HG02623 (cell line): ENCODE data around the gene GLT1D1.

Experiments
- ATAC-seq: cut with Tn5 transposase; IDR thresholded peaks from one replicate; pipeline ENCODE4 v1.9.1; 2021; ENCODE audit warnings: moderate library complexity; ENCODE audit not compliant: unreplicated experiment

GLT1D1 gene

DNA sequence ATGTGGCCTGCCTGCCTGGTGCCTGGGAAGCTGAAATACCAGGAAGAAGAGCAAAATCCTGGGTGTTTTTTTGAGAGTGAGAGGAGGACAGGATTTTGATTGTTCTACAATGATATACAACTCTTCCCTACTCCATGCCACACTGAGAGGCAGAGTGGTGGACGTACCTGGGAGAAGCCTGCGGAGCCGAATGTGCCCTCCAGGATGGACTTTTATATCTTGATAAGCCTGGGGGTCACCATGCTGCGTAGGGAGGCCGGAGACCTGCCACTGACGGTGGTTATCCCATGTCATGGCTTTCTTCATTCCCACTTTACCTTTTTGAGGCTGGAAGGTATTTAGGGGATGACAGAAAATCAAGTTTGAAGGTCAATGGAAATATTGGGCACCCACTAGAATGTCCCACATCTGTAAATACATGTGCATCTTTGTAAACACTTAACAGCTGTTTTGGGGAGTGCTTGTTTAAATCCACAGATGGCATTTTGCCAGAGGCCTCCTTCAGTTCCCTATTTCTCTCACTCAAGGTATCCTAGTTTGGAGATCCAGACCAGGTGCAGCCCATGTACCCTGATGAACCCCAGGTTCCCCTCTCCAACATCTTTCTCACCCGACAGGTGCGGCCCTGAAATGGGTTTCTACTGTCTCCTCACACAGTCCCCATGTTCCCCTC lies 1.1 kb upstream of the GLT1D1 start:
- no peak for ATAC-seq

DNA sequence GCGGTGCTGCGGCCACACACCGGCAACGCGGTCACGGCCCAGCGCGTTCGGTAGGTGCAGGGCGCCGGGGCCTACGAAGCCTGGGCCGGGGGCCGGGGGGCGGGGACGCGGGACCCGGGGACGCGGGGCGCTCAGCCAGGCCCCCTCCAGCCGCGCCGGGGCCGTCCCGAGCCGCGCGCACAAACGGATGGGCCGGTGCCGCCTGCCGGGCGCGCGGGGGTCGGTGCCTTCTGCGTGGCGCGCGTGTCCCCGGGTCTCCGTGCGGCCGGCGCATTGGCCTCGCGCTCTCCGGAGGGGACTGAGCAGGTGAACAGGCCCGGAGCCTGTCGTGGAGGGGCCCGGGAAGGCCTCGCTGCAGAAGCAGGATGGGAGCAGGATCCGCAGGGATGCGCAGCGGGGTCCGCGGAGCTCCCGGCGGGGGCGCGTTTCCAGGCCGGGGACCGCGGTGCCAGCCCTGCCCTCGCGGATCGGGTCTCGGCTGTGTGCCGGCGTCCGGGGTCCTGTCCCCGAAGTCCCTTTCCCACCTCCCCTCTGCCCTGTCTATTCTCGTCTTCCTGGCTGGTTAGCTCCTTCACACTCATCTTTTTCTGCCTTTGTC lies 421 bp downstream of the GLT1D1 start:
- ATAC-seq, result no peak

DNA sequence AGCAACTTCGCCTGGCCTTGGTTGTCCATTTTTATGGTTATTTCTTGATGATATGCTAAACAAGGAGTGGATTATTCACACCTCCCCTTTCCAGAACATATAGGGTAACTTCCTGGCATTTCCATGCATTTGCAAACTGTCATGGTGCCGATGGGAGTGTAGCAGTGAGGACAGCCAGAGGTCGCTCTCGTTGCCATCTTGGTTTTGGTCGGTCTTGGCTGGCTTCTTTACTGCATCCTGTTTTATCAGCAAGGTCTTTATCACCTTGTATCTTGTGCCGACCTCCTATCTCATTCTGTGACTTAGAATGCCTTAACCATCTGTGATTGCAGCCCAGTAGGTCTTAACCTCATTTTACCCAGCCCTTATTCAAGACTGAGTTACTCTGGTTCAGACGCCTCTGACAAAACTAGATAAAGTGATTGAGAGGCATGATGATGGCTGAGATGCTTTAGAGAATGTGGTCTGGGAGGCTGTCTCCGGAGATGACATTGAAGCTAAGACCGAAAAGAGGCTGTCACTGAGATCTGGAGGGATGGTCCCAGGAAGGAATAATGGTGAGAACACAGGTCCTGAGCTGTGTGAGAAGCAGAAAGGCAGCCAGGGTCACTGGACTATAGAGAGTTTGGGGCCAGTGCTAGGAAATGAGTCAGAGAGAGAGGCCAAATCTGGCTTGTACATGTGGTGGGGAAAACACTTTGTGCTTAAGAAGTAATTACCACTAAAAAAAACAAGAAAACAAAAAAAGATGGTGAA lies 2.9 kb downstream of the GLT1D1 start:
- no peak for ATAC-seq

DNA sequence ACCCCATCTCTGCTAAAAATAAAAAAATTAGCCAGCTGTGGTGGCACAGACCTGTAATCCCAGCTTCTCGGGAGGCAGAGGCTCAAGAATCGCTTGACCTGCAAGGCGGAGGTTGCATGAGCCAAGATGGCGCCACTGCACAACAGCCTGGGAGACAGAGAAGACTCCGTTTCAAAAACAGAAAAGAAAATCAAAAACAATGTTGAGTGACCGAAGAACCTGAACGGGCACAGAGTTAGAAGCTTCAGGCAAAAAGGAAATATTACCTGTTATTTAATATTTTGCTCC lies 3.5 kb downstream of the GLT1D1 start:
- no peak for ATAC-seq

DNA sequence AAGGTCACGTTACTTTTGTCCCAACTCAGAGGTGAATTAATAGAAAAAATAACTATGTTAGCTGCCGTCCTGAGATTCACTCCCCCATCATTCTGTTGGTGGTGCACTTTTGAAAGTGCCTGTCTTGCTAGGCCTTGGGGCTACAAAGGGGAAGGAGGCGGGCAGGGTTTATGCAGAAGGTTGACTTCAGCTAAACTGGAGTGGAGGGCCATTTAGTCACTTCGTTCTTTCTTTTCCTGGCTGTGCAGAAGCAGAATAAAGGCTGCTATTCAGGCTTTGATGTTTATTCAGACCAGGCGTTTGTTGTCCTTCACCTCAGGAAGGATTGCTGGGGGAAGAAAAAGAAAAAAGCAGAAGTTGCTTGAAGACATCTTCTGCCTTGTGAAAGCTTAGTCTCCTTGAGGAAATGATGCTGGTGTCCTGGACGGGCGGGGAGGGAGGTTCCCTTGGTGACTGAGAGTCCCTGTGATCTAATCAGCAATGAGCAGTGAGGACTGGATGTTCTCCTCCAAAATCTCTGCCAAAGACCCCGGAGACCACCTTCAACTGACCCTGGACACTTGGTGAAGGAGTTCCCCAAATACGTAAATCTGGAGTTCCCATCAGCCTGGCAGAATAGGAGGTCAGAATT lies 4.0 kb downstream of the GLT1D1 start:
- ATAC-seq, result no peak

DNA sequence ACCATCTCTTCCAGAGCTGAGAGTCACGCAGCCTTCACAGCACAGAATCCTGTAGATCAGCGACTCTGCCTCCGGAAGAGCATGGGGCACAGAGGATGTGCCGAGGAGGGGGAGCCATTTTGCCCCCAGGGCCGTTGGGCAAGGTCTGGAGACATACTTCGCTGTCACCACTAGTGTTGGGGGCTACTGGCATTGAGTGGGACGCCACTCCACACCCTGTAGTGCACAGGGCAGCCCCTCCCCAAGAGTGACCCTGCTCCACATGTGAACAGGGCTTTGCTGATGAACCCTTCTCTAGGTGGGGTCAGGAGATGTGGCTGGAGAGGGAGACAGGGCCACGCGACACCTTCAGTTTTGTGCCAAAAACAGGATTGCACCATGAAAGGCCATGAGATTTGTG lies 6.0 kb downstream of the GLT1D1 start:
- ATAC-seq, result no peak

DNA sequence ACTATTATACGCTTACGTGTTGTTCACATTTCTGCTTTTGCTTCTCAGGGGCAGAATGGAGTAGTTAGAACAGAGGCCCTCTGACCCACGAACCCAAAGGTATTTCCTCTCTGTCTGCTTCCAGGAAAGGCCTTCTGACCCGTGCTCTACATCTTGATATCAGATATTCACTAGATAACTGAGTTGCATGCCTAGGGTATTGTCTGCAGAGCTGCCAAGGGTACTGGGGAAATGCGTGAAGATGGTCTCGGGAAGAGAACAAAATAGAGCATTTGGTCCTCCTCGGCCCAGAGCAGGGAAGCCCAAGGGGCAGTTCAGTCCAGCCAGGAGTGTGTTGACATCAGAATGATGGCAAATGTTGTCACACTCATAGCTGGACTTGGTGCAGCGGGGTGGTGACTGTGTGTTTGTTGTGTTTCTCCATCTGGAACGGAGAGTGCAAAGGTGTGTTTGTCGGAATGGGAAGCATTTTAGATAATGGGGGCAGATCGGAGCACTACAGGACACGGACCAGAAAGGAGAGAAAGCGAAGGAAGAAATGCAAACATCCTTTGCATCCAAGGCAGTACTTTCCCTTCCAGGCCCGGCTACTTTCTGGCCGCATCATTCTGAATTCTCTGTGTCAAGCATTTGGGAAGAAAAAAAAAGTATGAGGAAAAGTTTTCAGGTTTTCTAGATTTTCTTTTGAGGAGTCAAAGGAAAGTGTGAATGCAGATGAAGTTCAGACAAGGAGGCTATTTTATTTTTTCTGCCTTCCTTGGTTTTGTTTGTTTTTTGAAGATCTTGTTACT lies 8.1 kb downstream of the GLT1D1 start:
- no peak for ATAC-seq

DNA sequence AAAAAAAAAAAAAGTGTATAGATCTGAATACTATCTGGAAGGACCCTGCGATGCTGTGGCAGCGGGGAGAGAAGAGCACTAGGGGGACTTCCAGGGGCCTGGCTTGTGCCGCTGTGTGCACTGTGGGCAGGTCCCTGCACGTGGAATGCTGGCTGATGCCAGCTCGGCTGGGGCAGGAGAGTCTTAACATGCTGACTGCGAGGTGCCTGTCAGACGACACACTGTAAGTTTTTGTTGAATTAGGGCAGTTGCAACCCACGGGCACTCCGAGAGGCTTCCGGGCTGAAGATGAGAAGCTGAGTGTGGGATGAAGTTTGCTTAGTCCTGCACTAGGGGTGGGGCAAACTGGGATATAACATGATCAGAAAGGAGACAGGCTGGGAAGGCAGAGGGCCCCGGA lies 10.7 kb downstream of the GLT1D1 start:
- ATAC-seq, result no peak

DNA sequence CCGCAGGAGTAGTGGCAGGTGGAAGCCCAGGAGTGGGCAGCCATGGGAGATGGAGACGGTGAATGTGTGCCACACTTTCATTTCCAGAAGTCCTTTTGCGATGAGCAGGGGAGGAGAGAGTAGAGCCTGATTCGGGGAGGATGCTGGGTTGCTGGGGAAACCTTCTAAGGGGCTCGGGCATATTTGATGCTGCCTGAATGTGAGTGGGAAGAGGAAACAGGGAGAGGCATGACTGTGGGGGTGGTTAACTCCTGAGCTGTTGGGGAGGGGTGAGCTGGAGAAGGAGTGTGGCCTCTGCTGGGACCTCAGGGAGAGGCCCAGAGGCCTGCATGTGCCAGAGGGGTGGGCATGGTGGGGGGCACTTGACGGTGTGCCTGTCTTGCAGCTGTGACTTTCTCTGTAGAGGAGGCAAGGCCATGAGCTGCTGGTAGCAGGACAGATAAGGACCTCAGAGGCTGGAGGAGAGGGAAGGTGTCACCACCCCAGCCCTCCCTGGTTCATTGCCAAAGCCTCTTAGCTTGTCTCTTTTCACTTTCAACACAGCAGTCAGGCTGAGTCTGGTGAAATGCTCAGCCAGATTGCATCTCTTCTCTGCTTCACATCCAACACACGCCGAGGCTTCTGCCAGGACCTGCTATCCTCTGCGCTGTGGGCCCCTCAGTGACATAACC lies 11.4 kb downstream of the GLT1D1 start:
- ATAC-seq, result no peak

DNA sequence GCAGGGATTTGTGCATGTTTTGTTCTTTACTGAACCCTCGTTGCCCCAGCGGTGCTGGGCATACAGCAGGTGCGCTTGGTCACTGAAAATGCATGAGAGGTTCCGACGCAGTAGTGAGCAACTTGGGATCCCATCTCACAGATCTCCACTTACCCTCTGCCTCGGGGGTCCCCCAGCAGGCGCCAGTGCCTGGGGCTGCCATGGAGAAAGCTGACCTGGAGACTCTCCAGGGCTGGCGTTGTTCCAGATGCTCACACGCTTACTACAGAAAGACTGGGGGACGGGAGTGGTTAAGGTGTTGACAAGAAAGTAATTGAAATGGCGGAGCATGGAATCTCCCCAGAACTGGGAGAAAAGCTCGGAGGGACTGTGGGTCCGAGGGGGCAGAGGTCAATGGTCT lies 14.2 kb downstream of the GLT1D1 start:
- no peak for ATAC-seq

DNA sequence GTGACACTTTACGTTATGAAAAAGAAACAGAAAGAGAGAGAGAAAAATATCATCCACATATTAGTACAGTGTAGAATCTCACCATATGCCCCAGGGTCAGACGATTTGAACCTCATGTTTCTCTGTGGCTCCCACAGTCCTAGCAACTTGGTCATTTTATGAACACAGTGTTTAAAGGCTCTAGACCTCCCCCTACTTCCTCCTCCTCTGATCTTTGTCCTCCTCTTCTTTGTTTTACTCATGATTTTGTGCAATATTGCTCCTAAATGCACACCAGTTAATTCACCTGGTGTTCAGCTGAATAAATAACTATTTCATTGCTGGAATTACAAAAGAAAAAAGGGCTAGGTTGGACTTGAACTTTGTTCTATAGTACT lies 18.2 kb downstream of the GLT1D1 start:
- ATAC-seq, result no peak

DNA sequence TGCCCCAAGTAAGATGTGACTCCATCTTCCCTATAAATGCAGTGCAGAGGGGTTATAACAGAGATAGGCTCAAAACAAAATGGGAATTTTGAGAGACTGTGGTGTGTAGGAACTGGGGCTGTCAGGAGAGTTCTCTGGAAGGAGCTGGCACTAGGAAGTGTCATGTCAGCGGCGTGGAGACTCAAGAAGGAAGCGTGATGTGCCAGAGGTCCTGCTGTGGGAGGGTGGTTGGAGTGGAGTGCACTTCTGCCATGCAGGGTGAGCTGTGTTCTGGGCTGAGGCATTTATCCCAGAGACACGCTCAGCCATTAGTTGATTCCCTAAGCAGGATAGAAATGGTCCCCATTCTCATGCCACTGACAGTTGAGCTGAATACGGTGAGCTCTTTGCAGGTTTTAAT lies 19.0 kb downstream of the GLT1D1 start:
- ATAC-seq, result no peak

DNA sequence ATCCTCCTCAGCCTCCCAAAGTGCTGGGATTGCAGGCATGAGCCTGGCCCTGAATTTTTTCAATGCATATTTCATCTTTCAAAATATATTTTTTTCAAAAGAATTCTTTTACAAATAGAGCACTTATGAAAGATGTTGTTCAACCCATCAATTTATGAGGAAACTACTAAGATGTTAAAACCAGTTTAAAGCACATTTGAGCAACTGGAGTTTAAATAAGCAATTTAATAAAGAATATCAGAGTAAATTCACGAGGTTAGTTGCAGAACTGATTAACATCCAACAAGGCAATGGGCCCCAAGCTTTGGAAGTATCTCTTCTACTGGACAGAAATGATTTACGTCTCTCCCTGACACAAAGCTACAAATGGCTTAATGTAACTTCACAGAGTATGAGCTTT lies 23.3 kb downstream of the GLT1D1 start:
- no peak for ATAC-seq

DNA sequence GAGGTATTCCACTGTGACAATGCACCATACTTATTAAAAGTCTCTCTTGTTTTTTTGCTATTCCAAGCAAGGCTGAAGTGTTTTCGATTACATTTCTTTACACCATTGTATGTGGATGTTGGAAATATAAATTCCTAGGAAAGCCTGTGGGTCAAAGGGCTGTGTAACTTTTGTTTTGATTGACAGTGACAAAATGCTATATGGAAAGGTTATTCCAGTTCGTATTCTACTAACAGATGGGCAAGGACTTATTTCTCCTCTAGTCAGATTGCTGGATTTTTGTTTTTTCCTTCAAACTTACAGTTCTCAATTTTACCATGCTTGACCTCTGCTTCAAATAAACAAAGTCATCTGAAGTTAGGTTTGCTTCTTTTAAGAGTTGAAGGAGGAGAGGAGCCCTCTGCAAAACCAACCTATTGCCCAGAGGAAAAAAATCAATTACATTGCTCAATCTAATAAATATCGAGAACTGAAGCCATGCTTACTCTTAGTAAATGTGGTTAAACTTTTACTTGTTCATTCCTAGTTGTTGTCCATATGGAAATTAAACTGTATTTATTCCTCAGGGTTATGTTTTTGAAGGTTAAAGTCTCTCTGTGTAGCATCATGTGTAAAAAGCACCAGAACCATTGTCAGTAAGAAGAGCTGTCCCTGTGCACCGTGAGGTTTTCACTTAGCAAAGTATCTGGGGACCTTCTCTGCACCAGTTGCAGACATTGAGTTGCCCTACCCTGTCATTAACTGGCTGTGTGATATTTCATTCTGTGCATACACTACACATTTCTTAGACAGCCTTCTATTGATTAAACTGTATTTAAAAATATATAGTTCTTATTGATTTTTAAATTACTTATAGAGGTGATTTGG lies 26.9 kb downstream of the GLT1D1 start:
- no peak for ATAC-seq

DNA sequence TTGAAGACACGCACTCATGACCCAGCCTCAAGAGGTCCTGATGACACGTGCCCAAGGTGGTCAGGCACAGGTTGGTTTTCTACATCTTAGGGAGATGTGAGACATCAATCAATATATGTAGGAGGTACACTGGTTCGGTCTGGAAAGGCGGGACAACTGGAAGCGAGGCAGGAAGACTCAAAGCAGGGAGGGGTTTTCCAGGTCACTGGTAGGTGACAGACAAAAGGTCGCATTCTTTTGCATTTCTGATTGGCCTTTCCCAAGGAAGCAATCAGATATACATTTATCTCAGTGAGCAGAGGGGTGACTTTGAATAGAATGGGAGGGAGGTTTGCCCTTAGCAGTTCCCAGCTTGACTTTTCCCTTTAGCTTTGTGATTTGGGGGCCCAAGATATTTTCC lies 38.6 kb downstream of the GLT1D1 start:
- ATAC-seq, result no peak

DNA sequence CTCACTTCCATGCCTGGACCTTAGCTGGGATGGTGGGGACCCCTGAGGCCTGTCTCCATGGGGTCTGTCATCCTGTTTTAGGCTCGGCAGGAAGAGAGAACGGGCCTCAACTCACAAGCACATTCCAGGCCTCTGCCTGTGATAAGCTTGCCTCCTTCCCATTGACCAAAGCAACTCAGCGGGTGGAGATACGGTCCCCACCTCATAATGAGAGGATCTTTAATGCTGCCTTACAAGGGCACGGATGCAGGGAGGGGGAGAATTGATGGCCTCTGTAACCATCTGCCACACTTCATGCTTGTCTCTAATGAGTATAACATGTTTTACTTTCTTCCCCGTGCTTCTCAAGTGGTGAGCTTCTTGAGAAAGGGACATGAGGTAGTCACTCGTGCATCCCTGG lies 50.0 kb downstream of the GLT1D1 start:
- ATAC-seq, result no peak

DNA sequence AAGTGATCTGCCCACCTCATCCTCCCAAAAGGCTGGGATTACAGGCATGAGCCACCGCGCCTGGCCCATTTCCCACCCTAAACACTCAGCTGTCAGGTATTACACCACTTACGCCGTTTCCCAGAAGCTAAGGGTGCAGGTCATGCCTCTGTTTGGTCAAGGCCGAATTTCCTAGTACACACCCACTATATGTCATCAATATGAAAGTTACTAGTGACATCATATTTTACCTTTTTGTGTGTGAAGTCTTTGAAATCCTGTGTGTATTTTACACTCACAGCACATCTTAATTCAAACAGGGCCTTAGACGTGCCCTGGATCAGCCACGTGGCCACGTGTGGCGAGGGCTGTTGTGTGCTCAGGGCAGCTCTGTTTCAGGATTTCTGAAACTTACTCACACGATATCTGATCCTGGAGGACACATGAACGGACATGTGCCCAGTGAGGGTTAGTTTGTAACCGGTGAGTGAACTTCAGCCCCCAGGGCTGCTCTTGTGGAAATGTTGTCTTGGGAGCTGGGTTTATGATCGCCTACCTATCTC lies 51.8 kb downstream of the GLT1D1 start:
- no peak for ATAC-seq

DNA sequence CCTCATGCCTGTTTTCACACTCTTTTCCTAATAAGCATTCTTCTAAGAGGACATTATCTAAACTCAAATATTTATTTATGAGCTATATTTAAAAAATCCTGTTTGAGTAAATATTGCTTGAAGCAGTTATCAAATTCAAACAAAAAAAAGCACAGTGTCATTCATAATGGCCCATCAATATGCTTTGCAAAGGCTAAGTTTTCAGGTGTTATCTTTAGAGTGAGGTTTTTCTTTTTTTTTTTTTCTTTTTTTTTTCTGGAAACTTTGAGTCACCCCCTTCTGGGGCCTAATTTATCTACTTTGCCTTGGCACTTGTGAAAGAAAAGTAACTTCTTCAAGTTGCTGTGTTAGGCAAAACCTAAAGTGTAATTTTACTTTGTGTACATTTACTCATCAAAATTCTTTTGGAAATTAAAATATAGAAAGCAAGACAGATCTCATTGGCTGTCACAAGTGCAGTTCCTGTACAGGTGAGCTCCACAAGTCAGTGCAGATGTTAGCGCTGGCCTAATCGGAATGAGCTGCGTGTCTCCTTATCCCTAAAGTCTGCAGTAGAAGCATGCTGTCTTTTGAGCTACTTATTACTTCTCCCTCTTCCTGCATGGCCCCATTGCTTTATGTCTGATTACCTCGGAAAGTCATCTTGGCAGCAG lies 53.3 kb downstream of the GLT1D1 start:
- no peak for ATAC-seq

DNA sequence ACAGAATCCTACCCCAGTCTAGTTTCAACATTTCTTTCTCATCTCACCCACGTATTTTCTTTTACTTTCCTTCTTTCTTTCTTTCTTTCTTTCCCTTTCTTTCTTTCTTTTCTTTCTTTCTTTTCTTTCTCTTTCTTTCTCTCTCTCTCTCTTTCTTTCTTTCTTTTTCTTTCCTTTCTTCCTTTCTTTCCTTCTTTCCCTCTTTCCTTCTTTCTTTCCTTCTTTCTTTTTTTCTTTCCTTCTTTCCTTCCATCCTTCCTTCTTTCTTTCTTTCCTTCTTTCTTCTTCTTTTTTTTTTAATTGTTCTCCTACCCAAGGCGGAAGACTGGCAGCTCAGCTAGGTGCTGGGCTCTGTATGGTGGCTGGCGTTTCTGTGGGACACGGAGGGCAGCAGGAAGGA lies 55.0 kb downstream of the GLT1D1 start:
- no peak for ATAC-seq
